SK-N-SH treated with all-trans-retinoic acid at 6 μM for 48 hours (cell line): Measurements from ENCODE around the gene CARD9.

ENCODE experiments used
- ISL1 ChIP-seq: fragments of 250-450 bp; sonication (Bioruptor Pico); IDR thresholded peaks from 2 replicates; pipeline ENCODE4 v2.1.2; 2022; ENCODE audit warnings: mild to moderate bottlenecking, moderate library complexity
- OSR1 ChIP-seq: fragments of 250-450 bp; sonication (Bioruptor Pico); IDR thresholded peaks from 2 replicates; pipeline ENCODE4 v1.8.0; 2022; ENCODE audit warnings: moderate library complexity, mild to moderate bottlenecking, inconsistent platforms

DNA sequence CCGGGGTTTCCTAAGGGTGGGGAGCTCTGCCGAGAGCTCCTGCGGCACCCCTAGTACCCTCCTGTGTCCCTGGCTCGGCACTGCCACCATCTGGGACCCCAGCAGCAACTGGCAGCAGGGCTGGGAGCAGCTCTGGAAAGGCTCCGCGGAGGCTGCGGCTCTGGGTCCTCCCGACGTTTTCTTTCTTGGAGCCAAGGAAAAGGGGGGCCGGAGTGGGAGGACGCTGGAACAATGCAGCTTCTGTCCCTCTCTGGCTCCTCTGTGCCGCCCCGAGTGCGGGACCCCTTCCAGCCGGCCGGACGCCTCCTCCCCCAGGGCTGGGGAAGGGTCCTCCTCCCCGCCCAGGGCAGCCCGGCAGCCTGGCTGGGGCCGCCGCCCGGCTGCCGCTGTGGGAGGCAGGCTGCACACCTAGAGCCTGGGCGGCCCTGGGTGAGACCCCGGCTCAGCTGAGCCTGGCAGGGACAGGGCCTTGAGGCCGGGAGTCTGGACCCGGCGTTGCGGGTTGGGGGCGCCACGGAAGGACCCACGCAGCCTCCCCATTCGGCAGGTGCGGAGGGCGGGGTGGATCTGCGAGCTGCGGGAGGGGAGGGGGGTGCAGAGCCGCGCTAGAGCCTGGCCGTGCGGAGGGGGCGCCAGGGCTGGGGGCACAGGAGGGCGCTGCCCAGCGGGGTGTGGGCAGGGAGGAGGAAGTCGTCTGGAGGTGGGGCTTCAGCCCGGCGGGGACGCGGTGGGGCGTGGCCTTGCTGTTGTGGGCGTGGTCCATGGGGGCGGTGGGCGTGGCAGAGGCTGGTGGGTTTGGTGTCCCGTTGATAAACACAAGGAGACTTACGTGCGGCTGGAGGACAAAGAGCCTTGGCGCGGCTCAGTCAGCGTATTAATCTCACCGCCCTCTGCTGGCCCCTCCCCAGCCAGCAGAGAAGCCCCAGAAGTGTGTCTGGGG, 31.0 kb downstream of the CARD9 start:
- TF ChIP-seq OSR1 (CRISPR knock-in tag), result no peak
- no peak for TF ChIP-seq ISL1
